Measurements from ENCODE around the gene LRFN2.

DNA sequence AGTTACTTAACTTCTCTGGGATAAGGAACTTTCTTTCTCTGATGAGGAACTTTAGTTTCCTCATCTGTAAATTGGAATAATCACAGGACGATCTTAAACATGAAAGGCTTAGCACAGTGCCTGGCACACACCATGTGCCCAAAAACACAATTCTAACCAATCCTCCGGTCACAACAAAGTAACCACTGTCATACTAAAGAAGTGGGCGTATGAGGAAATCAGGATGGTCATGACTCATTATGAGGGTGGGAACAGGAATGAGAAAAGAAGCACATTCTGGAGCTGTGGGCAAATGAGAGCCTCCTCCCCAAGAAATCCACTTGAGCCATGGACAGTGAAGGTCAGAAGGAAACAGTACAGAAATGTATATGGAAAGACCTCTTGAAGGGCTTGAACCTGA is 82.9 kb downstream of the LRFN2 start:
- TF ChIP-seq, protein P1, sequence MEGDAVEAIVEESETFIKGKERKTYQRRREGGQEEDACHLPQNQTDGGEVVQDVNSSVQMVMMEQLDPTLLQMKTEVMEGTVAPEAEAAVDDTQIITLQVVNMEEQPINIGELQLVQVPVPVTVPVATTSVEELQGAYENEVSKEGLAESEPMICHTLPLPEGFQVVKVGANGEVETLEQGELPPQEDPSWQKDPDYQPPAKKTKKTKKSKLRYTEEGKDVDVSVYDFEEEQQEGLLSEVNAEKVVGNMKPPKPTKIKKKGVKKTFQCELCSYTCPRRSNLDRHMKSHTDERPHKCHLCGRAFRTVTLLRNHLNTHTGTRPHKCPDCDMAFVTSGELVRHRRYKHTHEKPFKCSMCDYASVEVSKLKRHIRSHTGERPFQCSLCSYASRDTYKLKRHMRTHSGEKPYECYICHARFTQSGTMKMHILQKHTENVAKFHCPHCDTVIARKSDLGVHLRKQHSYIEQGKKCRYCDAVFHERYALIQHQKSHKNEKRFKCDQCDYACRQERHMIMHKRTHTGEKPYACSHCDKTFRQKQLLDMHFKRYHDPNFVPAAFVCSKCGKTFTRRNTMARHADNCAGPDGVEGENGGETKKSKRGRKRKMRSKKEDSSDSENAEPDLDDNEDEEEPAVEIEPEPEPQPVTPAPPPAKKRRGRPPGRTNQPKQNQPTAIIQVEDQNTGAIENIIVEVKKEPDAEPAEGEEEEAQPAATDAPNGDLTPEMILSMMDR (IDR thresholded peaks at IDR 0.05; ENCODE audit: insufficient read depth, low read depth, low read length) = no peak
- no peak for TF ChIP-seq EZH2 (IDR thresholded peaks at IDR 0.05; ENCODE audit: insufficient read depth, low read length)

Measured in astrocyte (in vitro differentiated cells and primary cell).